IPS-NIHi11 (cell line): Measurements from ENCODE around the gene CDON.
"Not testable (repeated sequence)": the region's sequence is repeated elsewhere in the genome, so short reads cannot be mapped to it uniquely, and the experiment has no call there.

ENCODE experiments used
- DNase-seq: peaks from one replicate; pipeline ENCODE4 v3.0.0; 2012; ENCODE audit warnings: mixed read lengths, low spot score

Gene CDON

DNA sequence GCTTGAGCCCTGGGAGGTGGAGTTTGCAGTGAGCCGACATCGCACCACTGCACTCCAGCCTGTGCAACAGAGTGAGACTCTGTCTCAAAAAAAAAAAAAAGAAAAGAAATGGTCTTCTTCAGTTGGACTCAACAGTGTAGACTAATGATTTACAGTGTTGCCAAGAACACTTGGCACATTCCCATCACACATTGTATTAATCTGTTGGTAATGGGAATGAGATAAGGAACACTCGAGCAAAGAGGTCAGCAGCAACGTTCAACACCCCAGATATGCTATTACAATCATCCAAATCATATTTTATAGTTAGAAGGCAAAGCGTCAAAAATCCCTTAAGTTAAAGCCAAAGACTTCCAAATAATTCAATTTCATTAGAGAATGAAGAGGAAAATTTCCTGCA, 14.5 kb downstream of the CDON start:
- DNase-seq: no peak

DNA sequence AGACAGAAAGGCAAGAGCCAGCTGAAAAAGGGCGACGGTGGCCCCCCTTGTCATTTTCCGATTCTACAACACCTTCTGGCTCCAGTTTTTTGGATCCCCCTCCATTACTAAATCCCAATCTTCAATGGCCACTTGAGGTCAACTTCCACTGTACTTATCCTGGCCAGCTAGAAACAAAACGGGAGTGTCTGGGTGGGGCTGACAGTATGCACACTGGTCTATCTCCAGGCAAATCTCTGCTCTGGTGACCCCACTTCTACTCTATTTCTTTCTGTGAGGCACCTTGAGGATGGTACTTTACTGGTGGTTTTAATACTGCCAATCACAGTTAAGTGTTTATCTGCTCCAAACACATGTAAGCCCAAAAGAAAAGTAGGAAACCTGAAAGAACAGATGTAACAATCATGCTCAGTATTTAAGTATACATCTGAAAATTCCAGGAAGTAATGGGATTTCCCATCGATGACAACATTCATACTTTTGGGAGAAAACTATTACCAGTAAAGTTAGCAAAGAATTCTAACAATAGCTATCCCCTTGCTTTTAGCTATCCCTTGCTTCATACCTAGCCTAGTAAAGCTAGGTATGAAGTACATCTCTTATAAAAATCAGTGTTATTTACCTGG, 16.0 kb downstream of the CDON start:
- no peak for DNase-seq

DNA sequence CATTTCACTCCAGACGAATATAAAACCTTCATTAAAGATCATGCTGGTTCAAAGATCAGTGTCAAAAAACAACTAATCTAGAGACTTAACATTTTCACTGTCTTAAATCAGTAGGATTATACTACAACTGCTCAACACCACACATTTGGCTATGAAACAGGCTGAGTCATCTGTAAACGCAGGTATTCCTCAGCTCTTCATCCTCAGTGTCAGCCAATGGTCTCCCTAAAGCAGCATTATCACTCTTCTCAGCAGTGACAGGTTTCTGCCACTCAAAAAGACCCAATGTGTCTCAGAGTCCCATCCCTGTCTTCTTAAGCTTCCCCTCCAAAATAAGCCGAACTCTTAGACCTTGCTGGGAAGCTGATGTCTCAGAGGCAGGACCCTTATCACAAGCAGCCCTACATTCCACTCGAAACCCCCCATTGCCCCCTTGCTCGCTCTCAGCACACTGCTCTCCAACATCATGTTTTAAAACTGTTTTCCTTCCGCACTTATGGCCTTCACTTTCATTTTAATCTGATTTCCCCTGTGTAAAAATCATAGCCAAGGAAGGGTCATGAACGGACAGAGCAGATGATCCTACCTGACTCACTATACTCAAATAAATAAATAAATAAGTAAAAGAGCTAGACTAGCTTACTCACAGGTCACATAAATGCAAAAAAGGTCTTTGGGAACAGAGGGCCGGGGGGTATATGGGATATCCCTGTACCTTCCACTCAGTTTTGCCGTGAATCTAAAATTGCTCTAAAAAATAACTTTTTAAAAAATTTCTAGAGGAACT, 23.0 kb downstream of the CDON start:
- no peak for DNase-seq

DNA sequence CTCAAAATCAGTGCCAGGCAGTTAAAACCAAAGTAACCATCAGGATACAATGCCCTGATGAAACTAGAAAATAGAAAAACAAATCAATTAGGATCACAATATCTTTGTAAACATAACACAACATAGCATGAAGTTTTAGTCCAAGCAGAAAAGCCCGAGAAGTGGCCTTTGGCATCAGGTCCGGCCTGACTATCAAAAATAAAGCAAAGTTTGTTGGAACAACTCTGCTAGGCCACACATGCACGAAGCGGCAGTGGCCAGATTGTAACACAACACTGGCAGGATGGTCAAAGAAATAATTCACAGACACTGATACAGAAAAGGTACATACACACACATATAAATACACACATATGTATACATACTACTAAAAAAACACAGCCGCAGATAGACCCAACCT, 26.9 kb downstream of the CDON start:
- DNase-seq: no peak

- no peak for DNase-seq
These were observed 27.7 kb downstream of the CDON start for GRCh38 chr11:126034933-126035425.

- DNase-seq: no peak
These were observed 28.4 kb downstream of the CDON start for GRCh38 chr11:126034039-126034932.

DNA sequence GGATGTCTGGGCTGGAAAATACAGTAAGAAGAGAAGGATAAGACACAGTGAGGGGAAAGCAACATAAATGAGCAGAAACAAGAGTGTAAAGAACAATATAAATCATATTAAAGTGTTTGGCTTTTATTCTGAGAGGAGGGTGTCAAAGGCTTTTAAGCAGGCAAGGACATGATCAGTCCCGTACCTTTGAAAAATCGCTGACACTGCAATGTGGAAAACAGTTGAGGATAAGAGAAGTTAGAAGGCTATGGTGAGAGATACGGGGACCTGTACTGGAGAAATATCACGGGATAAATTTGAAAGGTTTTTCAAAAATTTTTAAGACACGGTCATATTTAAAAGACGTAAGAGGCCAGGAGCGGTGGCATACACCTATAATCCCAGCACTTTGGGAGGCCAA, 30.3 kb downstream of the CDON start:
- no peak for DNase-seq

DNA sequence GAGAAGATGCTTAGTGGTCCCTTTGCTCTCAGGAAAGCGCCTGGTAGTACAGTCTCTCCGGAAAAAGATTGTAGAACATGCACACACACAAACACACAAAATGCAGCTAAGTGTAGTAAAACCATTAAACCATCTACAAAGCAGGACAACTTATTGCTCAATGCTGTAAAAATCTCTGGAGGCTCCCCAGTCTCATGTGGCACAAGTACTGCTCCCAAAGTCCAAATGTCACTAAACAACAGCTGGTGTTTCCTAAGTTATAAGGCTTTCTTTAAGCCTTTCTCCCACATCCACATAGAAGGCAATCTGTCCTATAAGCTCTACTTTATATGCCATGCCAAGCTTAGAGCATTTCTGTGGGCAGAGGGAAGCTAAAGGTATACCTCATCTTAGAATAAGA, 32.9 kb downstream of the CDON start:
- no peak for DNase-seq

DNA sequence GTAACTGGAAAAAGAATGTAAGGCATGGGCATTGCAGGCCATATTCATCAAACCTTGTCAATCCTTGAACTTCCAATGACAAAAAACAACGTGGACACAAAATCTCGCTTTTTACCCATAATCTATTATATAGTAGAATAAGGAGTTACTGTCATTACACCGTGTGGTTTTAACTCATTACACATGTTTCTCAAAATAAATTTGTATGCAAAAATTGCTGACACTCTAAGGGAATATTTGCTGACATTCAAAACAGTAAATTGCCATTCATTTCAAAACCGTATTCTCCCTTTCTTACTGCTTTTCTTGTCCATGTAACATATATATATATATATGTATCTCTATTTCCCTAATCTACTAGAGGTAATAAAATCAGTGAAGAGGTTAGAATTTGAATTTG, 33.4 kb downstream of the CDON start:
- no peak for DNase-seq

DNA sequence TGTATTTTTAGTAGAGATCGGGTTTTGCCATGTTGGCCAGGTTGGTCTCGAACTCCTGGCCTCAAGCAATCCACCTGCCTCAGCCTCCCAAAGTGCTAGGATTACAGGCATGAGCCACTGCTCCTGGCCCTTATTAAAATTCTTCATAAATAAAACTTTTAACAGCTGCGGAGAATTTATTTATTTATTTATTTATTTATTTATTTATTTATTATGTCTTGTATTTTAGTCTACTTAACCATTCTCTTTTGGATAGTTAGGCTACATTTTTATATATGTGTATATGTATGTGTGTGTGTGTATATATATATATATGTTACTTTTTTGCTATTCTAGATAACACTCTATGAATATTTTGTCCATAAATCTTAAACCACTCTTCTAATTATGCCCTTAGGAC, 34.1 kb downstream of the CDON start:
- DNase-seq: not testable (repeated sequence)

GRCh38 chr11:126026579-126026978, 36.1 kb downstream of the CDON start:
- no peak for DNase-seq

DNA sequence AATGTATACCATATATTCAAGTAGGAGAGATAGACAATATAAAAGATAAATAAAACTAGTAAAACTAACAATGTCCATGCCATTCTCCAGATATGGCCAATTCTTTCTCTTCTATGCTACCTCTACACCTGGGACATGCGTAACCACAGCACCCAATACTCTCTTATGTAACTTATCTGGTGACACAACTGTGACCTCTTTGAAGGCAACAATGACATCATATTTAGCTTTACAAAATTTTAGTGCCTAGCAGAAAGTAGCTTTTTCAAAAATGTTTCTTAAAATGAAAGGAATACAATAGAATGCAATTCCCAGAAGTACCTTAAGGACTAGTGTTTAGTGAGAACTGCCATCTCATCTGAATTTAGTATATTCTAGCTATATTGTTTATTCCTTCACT, 36.8 kb downstream of the CDON start:
- no peak for DNase-seq

- no peak for DNase-seq
These were observed 38.5 kb downstream of the CDON start for GRCh38 chr11:126024123-126024522.

DNA sequence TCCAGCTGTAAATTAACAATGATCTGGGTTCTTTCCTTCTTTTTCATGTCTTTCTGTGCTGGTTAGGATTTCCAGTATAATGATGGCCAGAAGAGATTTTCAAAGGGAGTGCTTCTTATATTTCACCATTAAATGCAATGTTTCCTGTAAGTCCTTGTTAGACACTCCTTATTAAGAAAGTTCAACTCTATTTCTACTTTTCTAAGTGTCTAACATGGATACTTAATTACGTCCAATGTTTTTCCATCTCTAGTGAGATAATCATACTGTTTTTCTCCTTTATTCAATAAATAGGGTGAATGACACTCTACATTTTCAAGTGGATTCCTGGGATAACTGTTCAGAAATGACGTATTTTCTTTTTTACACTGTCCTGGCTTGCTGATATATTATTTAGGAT, 49.8 kb downstream of the CDON start:
- DNase-seq: no peak

- DNase-seq: no peak
These were observed 50.9 kb downstream of the CDON start for GRCh38 chr11:126011754-126012153.

GRCh38 chr11:126011265-126011664, 51.4 kb downstream of the CDON start:
- DNase-seq: no peak

GRCh38 chr11:126008956-126009355, 53.7 kb downstream of the CDON start:
- no peak for DNase-seq

GRCh38 chr11:126007238-126007637, 55.4 kb downstream of the CDON start:
- DNase-seq: no peak

DNA sequence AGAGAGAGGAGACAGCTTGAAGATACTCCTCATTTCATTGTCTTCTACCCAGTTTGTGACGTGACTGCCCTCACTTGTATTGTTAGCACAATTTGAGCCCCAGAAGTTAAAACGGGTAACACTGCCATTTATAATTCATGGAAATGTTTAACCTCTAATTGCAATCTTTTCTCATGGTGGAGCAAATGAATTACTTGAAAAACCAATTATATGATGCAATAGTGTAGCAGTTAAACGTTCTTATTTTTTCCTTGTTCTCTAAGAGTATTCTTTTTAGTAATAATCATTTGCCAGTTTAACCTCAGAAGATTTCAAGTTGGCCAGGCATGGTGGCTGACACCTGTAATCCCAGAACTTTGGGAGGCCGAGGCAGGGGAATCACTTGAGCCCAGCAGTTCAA, 56.6 kb downstream of the CDON start:
- no peak for DNase-seq

GRCh38 chr11:126002181-126002580, 60.5 kb downstream of the CDON start:
- no peak for DNase-seq

DNA sequence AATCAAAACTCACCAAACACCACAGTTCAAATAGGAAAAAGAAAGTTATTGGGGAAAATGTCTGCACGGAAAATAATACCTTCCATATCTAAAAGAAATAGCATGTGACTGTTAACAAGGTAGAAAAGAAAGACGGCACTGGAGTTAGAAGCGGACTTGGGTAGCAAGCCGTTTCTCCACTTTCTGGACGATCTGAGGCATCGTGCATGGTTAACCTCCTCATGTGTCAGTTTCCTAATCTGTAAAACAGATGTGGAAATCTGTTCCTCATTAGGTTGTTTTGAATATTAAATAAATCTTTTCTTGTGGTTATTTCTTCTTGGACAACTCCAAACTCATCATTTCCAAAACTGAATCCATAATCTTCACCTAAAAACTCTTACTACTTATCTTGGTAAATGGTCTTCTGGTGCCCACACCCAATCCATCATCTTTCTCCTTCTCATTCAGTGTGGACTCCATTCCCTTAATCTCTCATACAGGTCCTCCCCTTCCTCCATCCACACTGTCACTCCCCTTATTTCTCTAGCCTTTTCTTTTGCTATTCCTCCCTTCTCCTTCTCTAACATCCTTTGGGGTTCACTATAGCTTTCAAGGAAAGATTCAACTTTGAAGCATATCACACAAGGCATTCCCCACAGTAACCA, 63.3 kb downstream of the CDON start:
- no peak for DNase-seq

DNA sequence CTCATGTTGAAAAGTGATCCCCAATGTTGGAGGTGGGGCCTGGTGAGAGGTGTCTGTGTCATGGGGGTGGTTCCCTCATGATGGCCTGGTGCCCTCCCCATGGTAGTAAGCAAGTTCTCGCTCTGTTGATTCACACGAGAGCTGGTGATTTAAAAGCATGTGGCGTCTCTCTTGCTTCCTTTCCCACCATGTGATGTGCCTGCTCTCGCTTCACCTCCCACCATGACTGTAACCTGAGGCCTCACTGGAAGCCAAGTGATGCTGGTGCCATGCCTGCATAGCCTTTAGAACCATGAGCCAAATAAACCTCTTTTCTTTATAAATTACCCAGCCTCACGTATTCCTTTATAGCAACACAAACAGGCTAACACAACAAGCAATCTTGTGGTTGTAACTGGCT, 64.4 kb downstream of the CDON start:
- DNase-seq: no peak
